ENCODE results near the gene PITPNB.

PITPNB gene

GRCh38 chr22:27820896-27821866 is 97.9 kb downstream of the PITPNB start:
- intact Hi-C loops (cut with DNase I), result no loop called here

DNA sequence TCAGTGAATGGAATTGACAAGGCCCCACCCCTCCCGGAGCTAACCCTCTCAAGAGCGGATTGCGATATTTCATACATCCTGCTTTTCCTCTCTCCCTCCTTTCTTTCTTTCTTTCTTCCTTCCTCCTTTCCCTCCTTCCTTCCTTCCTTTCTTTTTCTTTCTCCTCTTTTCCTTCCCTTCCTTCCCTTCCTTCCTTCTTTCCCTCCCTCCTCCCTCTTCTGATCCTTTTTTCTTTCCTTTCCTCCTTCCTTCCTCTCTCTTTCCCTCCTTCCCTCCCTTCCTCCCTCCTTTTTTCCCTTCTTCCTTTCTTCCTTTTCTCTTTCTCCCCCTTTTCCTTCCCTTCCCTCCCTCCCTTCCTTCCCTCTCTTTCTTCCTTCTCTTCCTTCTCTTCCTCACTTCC is 102.5 kb downstream of the PITPNB start:
- DNase-seq, result no peak
- intact Hi-C loops (cut with DNase I), result no loop called here

More at GRCh38 chr22:27820896-27821866, 97.9 kb downstream of the PITPNB start:
- DNase-seq, result peak in 8 of 42 donors; percentile 12 to 45 (median 17)

GRCh38 chr22:27815826-27816530 is 103.1 kb downstream of the PITPNB start:
- intact Hi-C loops (cut with DNase I), result no loop called here
- DNase-seq, result no peak

GRCh38 chr22:27814993-27815392 is 104.1 kb downstream of the PITPNB start:
- intact Hi-C loops (cut with DNase I), result no loop called here

DNA sequence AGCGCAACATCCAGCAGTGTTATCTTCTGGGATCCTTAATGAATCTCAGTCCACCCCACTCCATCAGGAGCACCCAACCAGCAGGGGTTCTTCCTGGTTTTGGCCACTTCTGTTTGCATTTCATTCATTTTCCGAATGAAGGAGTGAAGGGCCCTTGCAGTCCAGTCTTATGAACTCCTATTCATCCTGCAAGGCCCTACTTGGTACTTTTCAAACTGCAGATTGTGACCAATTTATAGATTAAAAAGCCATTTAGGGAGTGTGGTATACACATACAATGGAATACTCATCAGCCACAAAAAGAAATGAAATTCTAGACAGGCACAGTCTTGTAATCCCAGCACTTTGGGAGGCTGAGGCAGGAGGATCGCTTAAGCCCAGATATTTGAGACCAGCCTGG is 107.3 kb downstream of the PITPNB start:
- no peak for DNase-seq
- intact Hi-C loops (cut with DNase I), result no loop called here

More at GRCh38 chr22:27814993-27815392, 104.1 kb downstream of the PITPNB start:
- no peak for DNase-seq

GRCh38 chr22:27810609-27811151 is 108.4 kb downstream of the PITPNB start:
- DNase-seq, result peak in 2 of 42 donors; percentile 11 to 39
- intact Hi-C loops (cut with DNase I), result no loop called here

GRCh38 chr22:27809700-27810608 is 109.1 kb downstream of the PITPNB start:
- intact Hi-C loops (cut with DNase I), result loop anchor here (10.0 kb wide), 2 partner anchors 95 to 1055 kb away; no protein-coding TSS in a partner anchor
- no peak for DNase-seq

DNA sequence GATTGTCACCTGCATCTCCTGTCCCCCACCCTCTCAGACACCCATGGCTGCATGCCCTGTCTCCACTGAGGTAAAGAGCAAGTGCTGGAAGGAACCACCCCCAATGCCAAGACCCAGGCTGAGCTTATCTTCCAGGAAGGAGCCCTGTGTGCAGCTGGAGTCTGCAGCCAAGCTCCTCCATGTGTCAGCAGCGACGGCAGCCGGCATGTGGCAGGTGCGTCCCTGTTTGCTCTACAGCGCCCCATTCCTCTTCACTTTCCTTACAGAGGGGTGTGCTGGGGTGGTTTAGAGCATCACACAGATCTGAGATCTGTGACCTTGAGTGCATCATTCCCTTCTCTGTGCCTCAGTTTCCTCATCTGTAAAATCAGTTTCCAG is 109.8 kb downstream of the PITPNB start:
- peak in 8 of 42 donors; percentile 34 to 68 (median 52) for DNase-seq
- intact Hi-C loops (cut with DNase I), result loop anchor here (10.0 kb wide), 2 partner anchors 94 to 1054 kb away; no protein-coding TSS in a partner anchor

DNA sequence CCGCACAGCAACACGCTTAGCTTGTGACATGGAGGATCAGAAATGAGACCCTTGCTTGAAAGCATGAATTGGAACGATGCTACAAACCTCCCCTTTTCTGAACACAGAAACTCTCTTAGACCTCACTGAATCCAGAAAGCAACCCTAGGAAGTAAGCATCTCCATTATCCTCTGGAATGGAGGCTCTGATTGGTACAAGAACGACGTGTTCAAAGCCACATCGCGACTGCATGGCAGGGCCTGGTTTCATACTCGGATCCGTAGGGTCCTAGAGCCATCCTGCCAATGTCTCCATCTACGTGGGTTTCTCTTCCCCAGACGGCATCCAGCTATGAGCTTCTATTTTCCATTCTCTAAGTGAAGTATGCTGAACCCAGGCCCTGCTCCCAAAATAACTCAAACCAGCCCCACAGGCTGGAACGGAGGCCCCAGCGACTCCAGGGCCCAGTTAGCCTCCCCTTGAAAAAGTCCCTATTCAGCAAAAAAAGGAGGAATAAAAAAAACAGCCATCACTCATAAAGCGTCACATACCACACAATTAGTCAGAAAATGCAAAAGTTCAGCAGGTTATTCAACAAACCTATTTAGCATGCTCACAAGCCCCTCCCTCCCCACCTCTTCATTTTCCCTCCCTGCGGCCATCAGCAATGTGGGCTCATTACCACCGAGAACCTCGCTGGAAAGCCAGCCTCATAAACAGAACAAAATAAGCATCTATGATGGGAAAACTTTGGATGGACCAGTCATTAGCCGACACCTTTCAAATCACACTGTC is 110.4 kb downstream of the PITPNB start:
- no peak for DNase-seq
- intact Hi-C loops (cut with DNase I), result loop anchor here (10.0 kb wide), 2 partner anchors 94 to 1054 kb away; no protein-coding TSS in a partner anchor

DNA sequence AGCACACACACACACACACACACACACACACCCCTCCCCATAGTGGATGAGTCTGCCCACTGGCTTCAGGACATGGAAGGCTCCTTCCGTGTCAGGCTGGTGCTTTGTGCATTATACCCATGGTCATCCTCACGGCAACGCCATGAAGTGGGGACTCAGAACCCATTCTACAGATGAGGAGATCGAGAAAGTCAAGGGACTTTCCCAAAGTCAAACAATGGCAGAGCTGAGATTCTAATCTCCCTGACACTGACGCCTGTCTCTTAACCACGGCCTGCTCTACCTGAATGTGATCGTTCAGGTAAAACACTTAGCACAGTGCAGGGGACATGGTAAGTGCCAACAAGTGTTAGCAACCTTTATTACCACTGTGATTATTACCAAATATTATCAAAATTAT is 113.2 kb downstream of the PITPNB start:
- DNase-seq, result no peak
- intact Hi-C loops (cut with DNase I), result loop anchor here (10.0 kb wide), 2 partner anchors 91 to 1051 kb away; no protein-coding TSS in a partner anchor

- intact Hi-C loops (cut with DNase I), result loop anchor here (10.0 kb wide), 2 partner anchors 90 to 1050 kb away; no protein-coding TSS in a partner anchor
Observed at GRCh38 chr22:27804470-27805297, 114.4 kb downstream of the PITPNB start.

DNA sequence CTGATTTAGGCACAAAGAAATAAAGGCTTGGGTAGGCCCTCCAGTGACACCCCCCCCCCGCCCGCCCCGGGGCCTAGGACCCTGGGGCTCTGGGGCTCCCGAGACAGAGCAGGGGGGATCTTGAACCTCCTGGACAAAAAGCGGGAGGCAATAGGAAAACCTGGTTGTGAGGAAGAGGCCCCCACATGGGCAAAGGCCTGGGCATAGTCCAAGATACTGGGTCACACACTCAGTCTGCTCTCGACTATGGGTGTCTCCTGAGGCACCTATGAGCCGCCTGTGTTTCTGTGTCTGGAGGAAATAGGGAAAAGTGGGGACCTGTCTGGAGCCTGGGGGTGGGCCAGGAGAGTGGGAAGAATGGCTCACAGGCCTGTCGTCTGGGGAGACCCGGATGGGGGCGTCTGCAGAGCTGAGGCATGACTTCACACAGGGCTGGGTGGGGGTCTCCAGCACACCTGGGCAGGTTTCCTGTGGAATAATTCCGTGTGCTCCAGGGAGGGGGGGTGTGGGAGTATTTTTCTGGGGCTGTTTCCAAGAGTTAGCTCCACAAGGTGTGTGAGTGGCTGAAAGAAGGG is 115.1 kb downstream of the PITPNB start:
- DNase-seq, result no peak
- intact Hi-C loops (cut with DNase I), result loop anchor here (10.0 kb wide), 2 partner anchors 89 to 1049 kb away; no protein-coding TSS in a partner anchor

More at GRCh38 chr22:27804470-27805297, 114.4 kb downstream of the PITPNB start:
- peak; percentile 74 to 94 (median 86) for DNase-seq

GRCh38 chr22:27802346-27803073 is 116.5 kb downstream of the PITPNB start:
- intact Hi-C loops (cut with DNase I), result loop anchor here (10.0 kb wide), 2 partner anchors 88 to 1048 kb away; no protein-coding TSS in a partner anchor
- peak in 3 of 42 donors; percentile 23 to 47 (median 42) for DNase-seq

Measured in head of caudate nucleus (tissue), 42 donors.